Calu3 (cell line): ENCODE measurements around the gene KREMEN2. TPM values are rescaled to one million over a fixed set of nuclear protein-coding genes. Genes with fewer than 3 reads are reported as not detected.
A peak's percentile ranks its signal among the peaks of the same experiment; 100 is the strongest.

Source experiments
- BruUV-seq: library from RNA; stranded (reverse); fragments of 400-500 nt; replicated peaks from 2 replicates; lab custom pipeline; 2021; lab: Mats Ljungman, UMichigan
- CTCF ChIA-PET: fragments of 300-600 bp; sonication (Branson Sonifier 250); formaldehyde crosslinking; loops from one replicate; lab custom pipeline; 2022; ENCODE audit warnings: antibody characterized with exemption; lab: Charles Lee
- DNase-seq: peaks from one replicate; pipeline ENCODE4 v3.0.0; 2022
- H3K27ac Mint-ChIP-seq: one replicate; pipeline ENCODE4 v1.8.0; 2022; ENCODE audit warnings: mixed read lengths; ENCODE audit not compliant: unreplicated experiment
- H3K27me3 Mint-ChIP-seq: one replicate; pipeline ENCODE4 v1.8.0; 2022; ENCODE audit warnings: mixed read lengths; ENCODE audit not compliant: unreplicated experiment
- H3K36me3 Mint-ChIP-seq: one replicate; pipeline ENCODE4 v1.8.0; 2022; ENCODE audit warnings: mild to moderate bottlenecking, moderate library complexity, mixed read lengths; ENCODE audit not compliant: insufficient read depth, unreplicated experiment
- H3K4me1 Mint-ChIP-seq: one replicate; pipeline ENCODE4 v1.8.0; 2022; ENCODE audit warnings: mild to moderate bottlenecking, low read depth, mixed read lengths; ENCODE audit not compliant: unreplicated experiment
- H3K4me3 Mint-ChIP-seq: one replicate; pipeline ENCODE4 v1.8.0; 2022; ENCODE audit warnings: mild to moderate bottlenecking, low read depth, moderate library complexity, mixed read lengths; ENCODE audit not compliant: unreplicated experiment
- H3K9me3 Mint-ChIP-seq: one replicate; pipeline ENCODE4 v1.8.0; 2022; ENCODE audit warnings: low read depth, mixed read lengths; ENCODE audit not compliant: unreplicated experiment
- intact Hi-C: fragments of 100-400 bp; cut with micrococcal nuclease; formaldehyde crosslinking; loops from one replicate; pipeline ENCODE4 v1.10.0; 2022; ENCODE audit not compliant: unreplicated experiment
- total RNA-seq: library from RNA; stranded (reverse); gene quantifications from 2 replicates; pipeline ENCODE4 v1.2.3, GENCODE V29; 2022
- TF ChIP-seq, protein P1 (sequence below): fragments of 200-600 bp; IDR thresholded peaks from one replicate; pipeline ENCODE4 v1.8.0; 2022; ENCODE audit warnings: antibody characterized with exemption; ENCODE audit not compliant: unreplicated experiment

The KREMEN2 gene
- total RNA-seq, 1 experiment from 2014 or later: not detected

DNA sequence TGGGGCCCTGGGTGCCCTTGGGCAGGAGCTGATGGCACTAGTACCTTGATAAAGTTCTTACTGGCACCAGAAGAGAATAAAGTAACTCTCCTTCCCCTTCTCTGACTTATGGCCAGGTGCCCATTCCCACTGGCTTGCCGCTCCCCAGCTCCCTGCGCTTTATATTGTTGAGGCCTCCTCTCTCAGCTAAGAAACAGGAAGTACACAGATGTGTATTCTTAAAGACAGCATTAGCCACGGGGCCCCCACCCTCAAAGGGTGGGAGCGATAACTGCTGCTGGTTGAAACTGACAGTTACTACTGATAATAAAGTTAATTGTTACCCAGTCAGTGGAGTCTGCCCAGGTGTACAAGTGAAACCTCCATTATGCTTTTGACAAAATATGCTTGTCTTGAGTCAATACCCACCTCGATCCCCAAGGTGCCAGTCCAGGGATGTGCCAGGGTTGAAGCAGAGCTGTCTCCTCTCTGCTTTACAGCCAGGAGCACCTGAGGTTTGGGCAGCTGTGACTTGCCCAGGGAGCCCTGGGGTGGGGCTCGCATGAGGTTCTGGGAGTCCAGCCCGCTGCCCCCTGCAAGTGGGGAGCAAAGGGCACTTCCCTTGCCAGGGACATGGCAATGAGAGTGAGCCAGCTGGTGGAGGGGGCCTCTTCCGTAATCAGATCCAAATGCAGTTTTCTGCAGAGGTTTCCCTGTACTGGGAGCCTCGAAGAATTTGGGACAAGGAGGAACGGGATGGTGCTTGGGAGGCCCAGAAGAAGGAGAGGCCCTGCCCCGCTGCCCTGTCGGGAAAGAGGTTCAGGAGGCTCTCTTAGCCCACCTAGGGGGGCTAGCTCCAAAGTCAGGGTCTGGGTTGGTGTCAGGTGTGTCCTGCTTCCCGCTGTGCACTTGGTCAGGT is 43.2 kb downstream of the KREMEN2 start:
- H3K27ac Mint-ChIP-seq: peak overlapping the region; percentile 76

DNA sequence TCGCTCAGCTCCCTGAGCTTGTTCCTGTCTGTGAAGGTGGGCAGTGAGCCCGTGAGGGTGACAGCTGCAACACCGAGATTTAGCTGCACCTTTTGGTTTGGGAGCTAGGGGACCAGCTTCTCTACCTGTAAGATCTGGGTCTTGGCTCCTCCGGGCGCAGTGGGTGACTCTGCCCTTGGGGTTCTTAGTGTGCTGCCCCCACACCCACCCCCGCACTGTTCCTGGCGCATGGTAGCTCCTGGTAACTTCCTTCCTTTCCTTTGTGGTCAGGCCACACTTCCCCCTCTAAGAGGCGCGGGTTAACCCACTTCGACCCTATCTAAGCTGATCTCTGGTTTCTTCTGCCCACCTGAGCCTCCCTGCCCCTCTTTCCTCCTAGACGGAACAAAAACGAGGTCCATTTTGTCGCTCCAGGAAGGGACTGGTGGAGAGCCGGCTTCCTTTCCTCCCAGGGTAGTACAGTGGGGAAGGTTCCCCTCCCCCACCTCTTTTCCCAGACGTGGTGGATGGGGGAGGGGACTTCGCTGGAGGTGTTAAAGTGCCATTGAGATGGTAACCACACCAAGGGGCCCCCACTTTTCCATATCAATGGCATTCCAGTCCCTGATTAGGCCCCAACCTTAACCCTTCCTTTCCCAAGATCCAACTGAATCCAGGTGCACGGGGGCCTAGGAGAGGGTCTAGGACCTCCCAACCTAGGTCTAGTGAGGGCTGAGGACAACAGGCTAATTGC is 44.0 kb downstream of the KREMEN2 start:
- Mint-ChIP-seq H3K4me1 (peaks cover 45% of the 10 kb centered on the region), H3K36me3 (peaks cover 92% of the 10 kb centered on the region), H3K9me3 (no peaks in the 10 kb centered on the region), H3K27ac (peak overlapping the region; percentile 76), H3K27me3 (no peaks in the 10 kb centered on the region), H3K4me3 (peak overlapping the region; percentile 87)
- TF ChIP-seq, protein P1, sequence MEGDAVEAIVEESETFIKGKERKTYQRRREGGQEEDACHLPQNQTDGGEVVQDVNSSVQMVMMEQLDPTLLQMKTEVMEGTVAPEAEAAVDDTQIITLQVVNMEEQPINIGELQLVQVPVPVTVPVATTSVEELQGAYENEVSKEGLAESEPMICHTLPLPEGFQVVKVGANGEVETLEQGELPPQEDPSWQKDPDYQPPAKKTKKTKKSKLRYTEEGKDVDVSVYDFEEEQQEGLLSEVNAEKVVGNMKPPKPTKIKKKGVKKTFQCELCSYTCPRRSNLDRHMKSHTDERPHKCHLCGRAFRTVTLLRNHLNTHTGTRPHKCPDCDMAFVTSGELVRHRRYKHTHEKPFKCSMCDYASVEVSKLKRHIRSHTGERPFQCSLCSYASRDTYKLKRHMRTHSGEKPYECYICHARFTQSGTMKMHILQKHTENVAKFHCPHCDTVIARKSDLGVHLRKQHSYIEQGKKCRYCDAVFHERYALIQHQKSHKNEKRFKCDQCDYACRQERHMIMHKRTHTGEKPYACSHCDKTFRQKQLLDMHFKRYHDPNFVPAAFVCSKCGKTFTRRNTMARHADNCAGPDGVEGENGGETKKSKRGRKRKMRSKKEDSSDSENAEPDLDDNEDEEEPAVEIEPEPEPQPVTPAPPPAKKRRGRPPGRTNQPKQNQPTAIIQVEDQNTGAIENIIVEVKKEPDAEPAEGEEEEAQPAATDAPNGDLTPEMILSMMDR: no peak
- DNase-seq: peak; percentile 30
- CTCF ChIA-PET: interaction anchor here (1.0 to 7.7 kb wide), 3 partner anchors 13 to 24 kb away, joined by 5 to 126 read pairs (median 5); partner anchors contain the start of genes CLDN6, HCFC1R1, THOC6 and TNFRSF12A
- no TSS peak for BruUV-seq
- intact Hi-C loops: loop anchor here (1.0 kb wide), 1 partner anchor 12 kb away; the partner anchor contains the start of gene TNFRSF12A

More for the DNA sequence above, 43.2 kb downstream of the KREMEN2 start:
- intact Hi-C loops: loop anchor here (1.0 kb wide), 1 partner anchor 13 kb away; the partner anchor contains the start of gene TNFRSF12A
- H3K9me3 Mint-ChIP-seq: no peaks in the 10 kb centered on the region
- H3K27me3 Mint-ChIP-seq: no peaks in the 10 kb centered on the region
- TF ChIP-seq, protein P1: no peak
- TSS peak; percentile 40 for BruUV-seq
- peak overlapping the region; percentile 87 for H3K4me3 Mint-ChIP-seq
- peak; percentile 52 for DNase-seq
- peaks cover 37% of the 10 kb centered on the region for H3K4me1 Mint-ChIP-seq
- peaks cover 92% of the 10 kb centered on the region for H3K36me3 Mint-ChIP-seq
- CTCF ChIA-PET: interaction anchor here (1.0 to 7.7 kb wide), 3 partner anchors 13 to 24 kb away, joined by 5 to 126 read pairs (median 5); partner anchors contain the start of genes CLDN6, HCFC1R1, THOC6 and TNFRSF12A

DNA sequence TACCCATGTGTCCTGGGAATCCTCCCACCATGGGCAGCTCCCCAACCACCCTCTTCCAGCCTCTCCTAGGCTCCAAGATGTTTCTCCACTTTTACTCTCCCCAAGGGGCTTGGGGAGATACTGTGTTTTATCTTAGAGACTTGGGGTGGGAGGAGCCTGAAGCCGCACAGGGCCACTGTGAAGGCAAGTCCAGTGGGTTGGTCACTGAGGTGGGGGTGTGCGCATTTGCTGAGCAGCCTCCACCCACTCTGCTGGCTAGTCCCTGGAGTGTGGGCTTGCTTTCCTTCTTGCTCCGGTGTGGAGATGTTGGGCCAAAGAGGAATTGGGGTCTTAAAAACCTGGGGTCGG is 44.6 kb downstream of the KREMEN2 start:
- BruUV-seq: no TSS peak
- intact Hi-C loops: no loop called here
- DNase-seq: no peak
- peaks cover 51% of the 10 kb centered on the region for H3K4me1 Mint-ChIP-seq
- H3K9me3 Mint-ChIP-seq: no peaks in the 10 kb centered on the region
- peak overlapping the region; percentile 76 for H3K27ac Mint-ChIP-seq
- TF ChIP-seq, protein P1: no peak
- peak overlapping the region; percentile 87 for H3K4me3 Mint-ChIP-seq
- no peaks in the 10 kb centered on the region for H3K27me3 Mint-ChIP-seq
- CTCF ChIA-PET: interaction anchor here (7.7 kb wide), 1 partner anchor 13 kb away, joined by 126 read pairs; the partner anchor contains the start of genes CLDN6, HCFC1R1, THOC6 and TNFRSF12A
- H3K36me3 Mint-ChIP-seq: peaks cover 93% of the 10 kb centered on the region
